ENCODE measurements around the gene IFT22.
"Not testable (repeated sequence)": the region's sequence is repeated elsewhere in the genome, so short reads cannot be mapped to it uniquely, and the experiment has no call there.

- TF ChIP-seq CTCF, EZH2, EZH2phosphoT487 (IDR thresholded peaks at IDR 0.05): not testable (repeated sequence)
Measured at GRCh38 chr7:101348456-101349067, 26.9 kb upstream of the IFT22 start.

Measured in neural progenitor cell (in vitro differentiated cells).